HepG2 (cell line): ENCODE results near the gene TMEM132D. TPM values are rescaled to one million over a fixed set of nuclear protein-coding genes. Genes with fewer than 3 reads are reported as not detected.

Experiments used
- ATAC-seq: fragments of 200-7000 bp; cut with Tn5 transposase; 3 replicates; pipeline ENCODE4 v1.9.1; 2020; ENCODE audit warnings: mild to moderate bottlenecking, moderate library complexity
- BruUV-seq: library from RNA; stranded (reverse); fragments of 400-500 nt; replicated peaks from 2 replicates; lab custom pipeline; 2021; lab: Mats Ljungman, UMichigan
- CTCF ChIA-PET: fragments of 300-600 bp; formaldehyde crosslinking; extraction: SDS; loops from one replicate; lab custom pipeline; 2021; ENCODE audit warnings: low total read pairs, inconsistent platforms, low intra/inter-chr PET ratio; lab: Yijun Ruan, JAX
- POLR2A ChIA-PET: fragments of 350-600 bp; sonication (Branson Sonifier 250); formaldehyde crosslinking; loops from one replicate; lab custom pipeline; 2020; ENCODE audit warnings: antibody characterized with exemption, inconsistent platforms; lab: Yijun Ruan, JAX
- DNase-seq: peaks from one replicate; pipeline ENCODE4 v3.0.0-alpha.2; 2015; ENCODE audit warnings: low spot score
- FAIRE-seq: peaks from 3 replicates; lab custom pipeline; 2011; peaks lifted over from hg19 to GRCh38; lab: Jason Lieb, UNC
- H2AFZ ChIP-seq: one replicate; pipeline ENCODE4 v1.6.1; 2011; ENCODE audit warnings: low read length, inconsistent platforms
- H3K27ac ChIP-seq: fragments of 300-600 bp; 3 replicates; pipeline ENCODE4 v1.8.0; 2011; ENCODE audit warnings: mixed run types, mild to moderate bottlenecking, mixed read lengths, low read length, inconsistent platforms; ENCODE audit not compliant: insufficient read depth; ENCODE audit errors: extremely low read length
- H3K27me3 ChIP-seq, 2 experiments: fragments of 200-600 bp in 1 of 2; 2 replicates in 1 of 2; 3 replicates in 1 of 2; pipeline versions ENCODE4 v1.6.0 to v1.8.0; 2011; ENCODE audit warnings: low read length in 2 of 2, mild to moderate bottlenecking in 2 of 2, moderate library complexity in 2 of 2, inconsistent platforms in 1 of 2; ENCODE audit not compliant: insufficient read depth in 2 of 2, control insufficient read depth in 1 of 2
- H3K36me3 ChIP-seq, 2 experiments: fragments of 200-600 bp in 1 of 2; replicated peaks in 1 of 2; 2 replicates in 1 of 2; 3 replicates in 1 of 2; pipeline versions ENCODE4 v1.5.1 to v1.8.0; 2011; ENCODE audit warnings: low read length in 2 of 2, inconsistent platforms in 1 of 2; ENCODE audit not compliant: insufficient read depth in 2 of 2, control insufficient read depth in 1 of 2
- H3K4me1 ChIP-seq: 2 replicates; pipeline ENCODE4 v1.5.1; 2012; ENCODE audit warnings: low read length, inconsistent platforms; ENCODE audit not compliant: insufficient read depth
- H3K4me2 ChIP-seq: 2 replicates; pipeline ENCODE4 v1.6.0; 2011; ENCODE audit warnings: low read depth, low read length, inconsistent platforms
- H3K4me3 ChIP-seq, 3 experiments: fragments of 200-600 bp in 1 of 3; sonication (generic), shearing (Covaris generic) in 1 of 3; replicated peaks in 1 of 3; 2 replicates each; pipeline ENCODE4 v1.5.1; 2011 to 2016; ENCODE audit warnings: low read length in 3 of 3, inconsistent platforms in 2 of 3, low read depth in 2 of 3, mild to moderate bottlenecking in 2 of 3, control low read depth in 1 of 3, mixed read lengths in 1 of 3; ENCODE audit not compliant: insufficient read depth in 1 of 3
- H3K79me2 ChIP-seq: one replicate; pipeline ENCODE4 v1.6.1; 2011; ENCODE audit warnings: low read length, inconsistent platforms; ENCODE audit not compliant: insufficient read depth
- H3K9ac ChIP-seq: 2 replicates; pipeline ENCODE4 v1.6.0; 2011; ENCODE audit warnings: mild to moderate bottlenecking, low read depth, low read length, inconsistent platforms; ENCODE audit not compliant: insufficient read depth
- H3K9me3 ChIP-seq: 2 replicates; pipeline ENCODE4 v1.5.1; 2012; ENCODE audit warnings: mild to moderate bottlenecking, low read length
- H4K20me1 ChIP-seq: 2 replicates; pipeline ENCODE4 v1.6.0; 2011; ENCODE audit warnings: inconsistent platforms, mild to moderate bottlenecking, low read length, moderate library complexity; ENCODE audit not compliant: insufficient read depth
- ARID3A ChIP-seq: IDR thresholded peaks from 2 replicates; pipeline ENCODE4 v1.6.1; 2012; ENCODE audit warnings: low read depth, low read length, improper control_type of control experiment
- CCAR2 ChIP-seq: fragments of 200-400 bp; formaldehyde crosslinking; optimal IDR thresholded peaks from 2 replicates; pipeline ENCODE3; 2018; ENCODE audit warnings: low read depth, mild to moderate bottlenecking, low read length, moderate library complexity
- CHD2 ChIP-seq: IDR thresholded peaks from 2 replicates; pipeline ENCODE4 v1.6.1; 2011; ENCODE audit warnings: low read depth, low read length, improper control_type of control experiment
- HOXA9 ChIP-seq: sonication (generic); formaldehyde crosslinking; IDR thresholded peaks from 2 replicates; pipeline ENCODE4 v1.8.1; 2022; ENCODE audit warnings: missing genetic modification reagents, mild to moderate bottlenecking, moderate library complexity, borderline replicate concordance
- PAXIP1 ChIP-seq: sonication (generic); formaldehyde crosslinking; conservative IDR thresholded peaks from 2 replicates; pipeline ENCODE4 v1.4.0; 2020; ENCODE audit warnings: mild to moderate bottlenecking, missing genetic modification reagents, moderate library complexity
- PHB2 ChIP-seq: fragments of 450-650 bp; IDR thresholded peaks from 2 replicates; pipeline ENCODE4 v1.6.1; 2018; ENCODE audit not compliant: partially characterized antibody
- ZFP90 ChIP-seq: sonication (generic); formaldehyde crosslinking; IDR thresholded peaks from 2 replicates; pipeline ENCODE4 v1.8.0; 2022; ENCODE audit warnings: missing genetic modification reagents, mild to moderate bottlenecking, inconsistent platforms, borderline replicate concordance
- ZKSCAN8 ChIP-seq: IDR thresholded peaks from 2 replicates; pipeline ENCODE4 v1.6.1; 2016; ENCODE audit warnings: borderline replicate concordance, missing genetic modification reagents, missing compliant biosample characterization
- ZNF296 ChIP-seq: sonication (generic); formaldehyde crosslinking; conservative IDR thresholded peaks from 2 replicates; pipeline ENCODE4 v1.5.0; 2020; ENCODE audit warnings: mild to moderate bottlenecking, missing genetic modification reagents
- ZSCAN21 ChIP-seq: sonication (generic); formaldehyde crosslinking; IDR thresholded peaks from 2 replicates; pipeline ENCODE4 v1.8.0; 2022; ENCODE audit warnings: mild to moderate bottlenecking, missing genetic modification reagents, moderate library complexity, borderline replicate concordance
- ZSCAN22 ChIP-seq: sonication (generic); formaldehyde crosslinking; IDR thresholded peaks from 2 replicates; pipeline ENCODE4 v1.4.0; 2020; ENCODE audit warnings: mild to moderate bottlenecking, missing genetic modification reagents
- WGBS: methylation state at CpG from one replicate; pipeline ENCODE4 v1.1.6; 2017; ENCODE audit warnings: low lambda C conversion rate; 5-methylcytosine and 5-hydroxymethylcytosine counted together
- in situ Hi-C: cut with HindIII; loops from 2 replicates; pipeline ENCODE4 v1.10.0; 2017; ENCODE audit warnings: low pct_unique_long_range_greater_than_20kb; ENCODE audit not compliant: extremely low pct_ligation_motif_present
- intact Hi-C: fragments of 100-400 bp; cut with micrococcal nuclease; formaldehyde crosslinking; loops from one replicate; pipeline ENCODE4 v1.10.0; 2022; ENCODE audit not compliant: unreplicated experiment
- polyA plus RNA-seq, 8 experiments: library from polyadenylated mRNA; depleted of rRNA in 3 of 8; stranded (reverse) in 7 of 8; unstranded in 1 of 8; fragments of >200 nt; fragmentation: Illumina TruSeq in 4 of 8; extraction: Trizol in 4 of 8; gene quantifications; 2 replicates each; pipeline versions ENCODE4 v1.2.1 to v1.2.3, GENCODE V29; 2011 to 2016; ENCODE audit warnings: low read depth in 4 of 8, missing spikeins in 1 of 8, mixed read lengths in 1 of 8; ENCODE audit not compliant: insufficient read depth in 1 of 8
- total RNA-seq, 5 experiments: library from RNA; depleted of rRNA; stranded (reverse); fragments of >200 nt; fragmentation: Illumina TruSeq; extraction: Trizol; gene quantifications; 2 replicates each; pipeline ENCODE4 v1.2.3, GENCODE V29; 2016; ENCODE audit warnings: low read depth in 1 of 5
- TF ChIP-seq, protein P1 (sequence below): sonication (generic); formaldehyde crosslinking; IDR thresholded peaks from 2 replicates; pipeline ENCODE4 v1.4.0; 2020; ENCODE audit warnings: missing genetic modification reagents, mild to moderate bottlenecking, borderline replicate concordance
- TF ChIP-seq, protein P2 (sequence below): sonication (generic); formaldehyde crosslinking; IDR thresholded peaks from 2 replicates; pipeline ENCODE4 v1.8.0; 2022; ENCODE audit warnings: mild to moderate bottlenecking, missing genetic modification reagents, borderline replicate concordance
- TF ChIP-seq, protein P3 (sequence below): sonication (generic); formaldehyde crosslinking; IDR thresholded peaks from 2 replicates; pipeline ENCODE4 v1.8.1; 2023; ENCODE audit warnings: mild to moderate bottlenecking, missing genetic modification reagents, borderline replicate concordance

The TMEM132D gene
- total and polyA plus RNA-seq, 2 of the 13 experiments (the other 11 are each of a cell fraction or from before 2014, with no cell fraction given): not detected

DNA sequence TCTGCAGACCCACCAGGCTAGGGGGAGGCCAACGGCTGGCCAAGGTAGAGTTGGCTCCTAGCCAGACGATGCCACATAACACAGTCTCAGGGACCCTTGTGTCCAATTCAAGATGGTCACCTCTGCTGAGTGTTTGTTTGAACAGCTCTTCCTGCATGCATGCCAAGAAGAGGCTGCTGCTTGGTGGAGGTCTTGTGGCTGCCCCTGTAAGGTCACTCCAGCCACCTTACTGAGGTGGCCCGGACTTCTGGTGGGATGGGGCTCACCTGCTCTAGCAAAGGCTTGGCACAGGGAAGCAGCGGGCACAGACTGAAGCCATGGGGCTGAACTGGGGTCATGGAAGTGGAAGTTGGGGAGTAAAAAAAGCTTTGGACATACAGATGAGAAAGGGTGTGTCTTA, 840.2 kb downstream of the TMEM132D start:
- in situ Hi-C loops (no loop called here), intact Hi-C loops (no loop called here)
- Histone ChIP-seq H3K4me1 (no peaks in the 10 kb centered on the region), H3K27ac (no peak overlapping the region), H4K20me1 (no peaks in the 10 kb centered on the region), H3K4me2 (no peak overlapping the region), H3K4me3 (no peak overlapping the region), H3K27me3 (no peaks in the 10 kb centered on the region), H3K9ac (no peak overlapping the region), H2AFZ (no peak overlapping the region), H3K36me3 (no peaks in the 10 kb centered on the region), H3K79me2 (no peaks in the 10 kb centered on the region), H3K9me3 (no peaks in the 10 kb centered on the region)
- TF ChIP-seq PAXIP1 (CRISPR knock-in tag): no peak
- TF ChIP-seq, protein P1, sequence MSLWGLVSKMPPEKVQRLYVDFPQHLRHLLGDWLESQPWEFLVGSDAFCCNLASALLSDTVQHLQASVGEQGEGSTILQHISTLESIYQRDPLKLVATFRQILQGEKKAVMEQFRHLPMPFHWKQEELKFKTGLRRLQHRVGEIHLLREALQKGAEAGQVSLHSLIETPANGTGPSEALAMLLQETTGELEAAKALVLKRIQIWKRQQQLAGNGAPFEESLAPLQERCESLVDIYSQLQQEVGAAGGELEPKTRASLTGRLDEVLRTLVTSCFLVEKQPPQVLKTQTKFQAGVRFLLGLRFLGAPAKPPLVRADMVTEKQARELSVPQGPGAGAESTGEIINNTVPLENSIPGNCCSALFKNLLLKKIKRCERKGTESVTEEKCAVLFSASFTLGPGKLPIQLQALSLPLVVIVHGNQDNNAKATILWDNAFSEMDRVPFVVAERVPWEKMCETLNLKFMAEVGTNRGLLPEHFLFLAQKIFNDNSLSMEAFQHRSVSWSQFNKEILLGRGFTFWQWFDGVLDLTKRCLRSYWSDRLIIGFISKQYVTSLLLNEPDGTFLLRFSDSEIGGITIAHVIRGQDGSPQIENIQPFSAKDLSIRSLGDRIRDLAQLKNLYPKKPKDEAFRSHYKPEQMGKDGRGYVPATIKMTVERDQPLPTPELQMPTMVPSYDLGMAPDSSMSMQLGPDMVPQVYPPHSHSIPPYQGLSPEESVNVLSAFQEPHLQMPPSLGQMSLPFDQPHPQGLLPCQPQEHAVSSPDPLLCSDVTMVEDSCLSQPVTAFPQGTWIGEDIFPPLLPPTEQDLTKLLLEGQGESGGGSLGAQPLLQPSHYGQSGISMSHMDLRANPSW (CRISPR knock-in tag): no peak
- no peak for TF ChIP-seq ZFP90 (CRISPR knock-in tag)
- TF ChIP-seq ZKSCAN8 (CRISPR knock-in tag): no peak
- no peak for TF ChIP-seq CHD2
- TF ChIP-seq ZNF296 (CRISPR knock-in tag): no peak
- no peak for TF ChIP-seq ZSCAN22 (CRISPR knock-in tag)
- TF ChIP-seq, protein P2, sequence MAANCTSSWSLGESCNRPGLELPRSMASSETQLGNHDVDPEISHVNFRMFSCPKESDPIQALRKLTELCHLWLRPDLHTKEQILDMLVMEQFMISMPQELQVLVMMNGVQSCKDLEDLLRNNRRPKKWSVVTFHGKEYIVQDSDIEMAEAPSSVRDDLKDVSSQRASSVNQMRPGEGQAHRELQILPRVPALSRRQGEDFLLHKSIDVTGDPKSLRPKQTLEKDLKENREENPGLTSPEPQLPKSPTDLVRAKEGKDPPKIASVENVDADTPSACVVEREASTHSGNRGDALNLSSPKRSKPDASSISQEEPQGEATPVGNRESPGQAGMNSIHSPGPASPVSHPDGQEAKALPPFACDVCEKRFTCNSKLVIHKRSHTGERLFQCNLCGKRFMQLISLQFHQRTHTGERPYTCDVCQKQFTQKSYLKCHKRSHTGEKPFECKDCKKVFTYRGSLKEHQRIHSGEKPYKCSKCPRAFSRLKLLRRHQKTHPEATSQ (CRISPR knock-in tag): no peak
- no peak for TF ChIP-seq HOXA9 (CRISPR knock-in tag)
- TF ChIP-seq PHB2: no peak
- TF ChIP-seq, protein P3, sequence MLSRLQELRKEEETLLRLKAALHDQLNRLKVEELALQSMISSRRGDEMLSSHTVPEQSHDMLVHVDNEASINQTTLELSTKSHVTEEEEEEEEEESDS: no peak
- TF ChIP-seq ZSCAN21 (CRISPR knock-in tag): no peak
- no peak for TF ChIP-seq CCAR2
- no peak for TF ChIP-seq ARID3A
- ATAC-seq (no peak), FAIRE-seq (no peak), DNase-seq (no peak)
- 6% methylated on average over 2 of the region's 4 CpGs for WGBS
- CTCF ChIA-PET: no interaction called here
- POLR2A ChIA-PET: no interaction called here
- no TSS peak for BruUV-seq
